GM18511 (cell line): ENCODE measurements around the gene BROX.
"Not testable (repeated sequence)": the region's sequence is repeated elsewhere in the genome, so short reads cannot be mapped to it uniquely, and the experiment has no call there.

Experiments used
- ATAC-seq: cut with Tn5 transposase; IDR thresholded peaks from one replicate; pipeline ENCODE4 v1.9.1; 2021; ENCODE audit warnings: mild to moderate bottlenecking, moderate library complexity; ENCODE audit not compliant: unreplicated experiment

The BROX gene, protein sequence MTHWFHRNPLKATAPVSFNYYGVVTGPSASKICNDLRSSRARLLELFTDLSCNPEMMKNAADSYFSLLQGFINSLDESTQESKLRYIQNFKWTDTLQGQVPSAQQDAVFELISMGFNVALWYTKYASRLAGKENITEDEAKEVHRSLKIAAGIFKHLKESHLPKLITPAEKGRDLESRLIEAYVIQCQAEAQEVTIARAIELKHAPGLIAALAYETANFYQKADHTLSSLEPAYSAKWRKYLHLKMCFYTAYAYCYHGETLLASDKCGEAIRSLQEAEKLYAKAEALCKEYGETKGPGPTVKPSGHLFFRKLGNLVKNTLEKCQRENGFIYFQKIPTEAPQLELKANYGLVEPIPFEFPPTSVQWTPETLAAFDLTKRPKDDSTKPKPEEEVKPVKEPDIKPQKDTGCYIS

GRCh38 chr1:222712253-222713090 lies at the start of gene BROX, which contains the start of gene AIDA:
Gene BROX (plus strand): TSS chr1:222712564. CDS start chr1:222715700, 3,136 bp downstream.
Gene AIDA (minus strand): TSS chr1:222712491. CDS start chr1:222712317, 174 bp downstream.
- peak; percentile 85 for ATAC-seq

GRCh38 chr1:222663431-222663934 lies 48.9 kb upstream of the BROX start:
- ATAC-seq: no peak

DNA sequence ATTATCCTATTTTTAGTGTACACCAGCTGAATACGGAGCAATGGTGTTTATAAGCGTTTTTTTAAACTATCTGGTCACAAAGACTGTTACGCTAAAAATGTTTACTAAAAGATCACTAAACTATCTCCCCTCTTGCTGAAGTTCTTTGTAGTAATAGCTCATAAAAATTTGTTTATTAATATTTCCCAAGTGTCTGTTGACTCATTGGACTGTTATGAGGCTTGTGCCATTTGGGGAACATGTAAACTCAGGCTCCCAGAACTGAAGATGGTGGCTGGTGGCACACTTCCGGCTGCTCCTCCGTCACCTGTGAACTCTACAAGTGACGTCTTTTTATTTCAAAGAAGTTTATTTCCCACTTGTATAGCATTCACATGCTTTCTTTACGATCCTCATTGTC lies 46.4 kb upstream of the BROX start:
- ATAC-seq: no peak

- ATAC-seq: not testable (repeated sequence)
These were observed 44.2 kb upstream of the BROX start for GRCh38 chr1:222668184-222668583.

GRCh38 chr1:222669107-222669506 lies 43.3 kb upstream of the BROX start:
- not testable (repeated sequence) for ATAC-seq

GRCh38 chr1:222670110-222670509 lies 42.3 kb upstream of the BROX start:
- no peak for ATAC-seq

DNA sequence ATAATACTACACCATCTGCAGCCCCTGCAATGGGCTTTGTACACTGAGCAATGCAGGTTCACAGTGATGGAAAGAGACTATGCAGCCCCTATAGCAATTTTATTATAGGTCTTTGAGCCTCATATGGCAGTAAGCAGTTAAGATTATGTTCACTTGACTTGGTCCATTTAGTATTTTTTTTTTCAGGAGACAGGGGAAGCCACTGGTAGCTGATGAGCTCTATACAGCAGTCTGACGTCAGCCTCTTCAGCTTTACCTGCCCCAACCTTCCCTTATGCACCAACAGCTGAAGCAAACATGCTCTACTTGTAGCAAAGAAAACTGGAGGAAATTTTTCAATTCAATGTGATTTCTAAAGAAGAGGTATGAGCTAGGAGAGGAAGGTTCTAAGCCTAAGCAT lies 32.3 kb upstream of the BROX start:
- ATAC-seq: no peak

DNA sequence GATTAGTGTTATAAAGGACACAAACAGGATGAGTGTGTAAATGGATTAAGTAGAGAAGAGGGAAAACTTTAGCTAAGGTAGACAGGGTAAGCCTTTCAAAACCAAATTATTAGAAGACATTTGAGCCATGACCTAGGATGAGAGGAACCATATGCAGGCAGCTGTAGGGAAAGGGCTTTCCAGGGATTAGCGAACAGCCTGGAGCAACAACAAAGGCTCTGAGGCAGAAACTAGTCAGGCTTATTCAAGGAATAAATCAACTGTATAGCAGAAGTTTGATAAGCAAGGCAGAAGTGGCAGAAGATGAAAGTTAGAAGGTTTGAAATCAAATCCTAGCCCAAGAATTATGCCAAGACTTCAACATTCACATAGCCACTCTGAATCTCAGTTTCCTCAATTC lies 21.3 kb upstream of the BROX start:
- no peak for ATAC-seq

- ATAC-seq: no peak
These were observed 17.4 kb upstream of the BROX start for GRCh38 chr1:222694927-222695326.

DNA sequence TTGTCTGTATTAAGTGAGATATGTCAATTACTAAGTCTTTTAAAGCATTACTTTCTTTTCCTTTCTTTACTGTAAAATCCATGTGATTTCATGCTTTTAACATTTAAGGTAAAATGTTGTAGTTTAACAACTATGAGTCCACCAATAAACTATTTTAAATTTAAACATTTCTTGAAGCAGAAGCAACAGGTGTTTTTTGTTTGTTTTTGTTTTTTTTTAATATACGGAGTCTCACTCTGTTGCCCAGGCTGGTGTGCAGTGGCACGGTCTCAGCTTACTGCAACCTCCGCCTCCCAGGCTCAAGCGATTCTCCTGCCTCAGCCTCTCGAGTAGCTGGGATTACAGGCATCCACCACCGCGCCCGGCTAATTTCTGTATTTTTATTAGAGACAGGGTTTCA lies 15.6 kb upstream of the BROX start:
- no peak for ATAC-seq

GRCh38 chr1:222697203-222697602 lies 15.2 kb upstream of the BROX start:
- ATAC-seq: no peak

DNA sequence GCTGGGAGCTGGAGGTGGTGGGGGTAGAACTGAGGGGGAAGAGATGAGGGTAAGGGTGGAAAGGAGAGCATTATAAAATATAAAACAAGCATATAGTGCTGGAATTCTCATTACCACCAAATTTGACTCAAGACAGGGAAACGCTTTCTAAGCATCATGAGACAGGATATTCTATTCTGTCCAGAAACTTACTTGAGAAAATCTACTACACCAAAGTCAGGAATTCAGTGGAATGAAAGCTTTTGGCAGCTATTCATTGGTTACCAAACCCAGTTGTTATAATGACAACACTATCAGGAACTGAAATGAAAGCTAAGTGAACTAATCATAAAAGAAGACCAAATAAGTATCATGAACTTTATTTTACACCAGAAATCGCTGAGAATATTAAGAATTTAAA lies 14.5 kb upstream of the BROX start:
- no peak for ATAC-seq

- no peak for ATAC-seq
These were observed 10.2 kb upstream of the BROX start for GRCh38 chr1:222702210-222702609.

DNA sequence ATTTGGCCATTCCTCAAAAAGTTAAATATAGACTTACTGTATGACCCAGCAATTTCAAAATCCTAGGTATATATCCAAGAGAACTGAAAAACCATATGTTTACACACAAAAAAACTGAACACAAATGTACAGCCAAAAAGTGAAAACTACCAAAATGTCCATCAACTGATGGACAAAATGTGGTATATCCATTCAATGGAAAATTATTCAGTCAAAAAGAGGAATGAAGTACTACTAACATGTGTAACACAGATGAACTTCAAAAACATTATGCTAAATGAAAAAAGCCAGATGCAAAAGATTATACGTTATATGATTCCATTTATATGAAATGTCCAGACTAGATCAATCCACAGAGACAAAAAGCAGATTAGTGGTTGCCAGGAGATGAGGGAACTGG lies 8.1 kb upstream of the BROX start:
- no peak for ATAC-seq

DNA sequence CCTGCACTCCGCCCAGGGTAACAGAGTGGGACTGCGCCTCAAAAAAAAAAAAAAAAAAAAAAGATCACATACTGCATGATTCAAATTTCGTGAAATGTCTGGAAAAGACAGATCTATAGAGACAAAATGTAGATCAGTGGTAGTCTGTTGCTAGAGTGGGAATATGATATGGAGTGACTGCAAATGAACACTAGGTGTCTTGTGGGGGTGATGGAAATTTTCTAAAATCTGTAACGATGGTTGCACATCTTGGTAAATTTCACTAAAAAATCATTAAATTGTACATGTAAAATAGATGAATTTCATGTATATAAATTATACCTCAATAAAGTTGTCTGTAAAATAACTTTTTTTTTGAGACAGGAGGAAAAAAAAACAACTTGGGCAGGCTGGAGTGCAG lies 5.5 kb upstream of the BROX start:
- ATAC-seq: no peak

- no peak for ATAC-seq
These were observed 2.6 kb upstream of the BROX start for GRCh38 chr1:222709700-222710153.

DNA sequence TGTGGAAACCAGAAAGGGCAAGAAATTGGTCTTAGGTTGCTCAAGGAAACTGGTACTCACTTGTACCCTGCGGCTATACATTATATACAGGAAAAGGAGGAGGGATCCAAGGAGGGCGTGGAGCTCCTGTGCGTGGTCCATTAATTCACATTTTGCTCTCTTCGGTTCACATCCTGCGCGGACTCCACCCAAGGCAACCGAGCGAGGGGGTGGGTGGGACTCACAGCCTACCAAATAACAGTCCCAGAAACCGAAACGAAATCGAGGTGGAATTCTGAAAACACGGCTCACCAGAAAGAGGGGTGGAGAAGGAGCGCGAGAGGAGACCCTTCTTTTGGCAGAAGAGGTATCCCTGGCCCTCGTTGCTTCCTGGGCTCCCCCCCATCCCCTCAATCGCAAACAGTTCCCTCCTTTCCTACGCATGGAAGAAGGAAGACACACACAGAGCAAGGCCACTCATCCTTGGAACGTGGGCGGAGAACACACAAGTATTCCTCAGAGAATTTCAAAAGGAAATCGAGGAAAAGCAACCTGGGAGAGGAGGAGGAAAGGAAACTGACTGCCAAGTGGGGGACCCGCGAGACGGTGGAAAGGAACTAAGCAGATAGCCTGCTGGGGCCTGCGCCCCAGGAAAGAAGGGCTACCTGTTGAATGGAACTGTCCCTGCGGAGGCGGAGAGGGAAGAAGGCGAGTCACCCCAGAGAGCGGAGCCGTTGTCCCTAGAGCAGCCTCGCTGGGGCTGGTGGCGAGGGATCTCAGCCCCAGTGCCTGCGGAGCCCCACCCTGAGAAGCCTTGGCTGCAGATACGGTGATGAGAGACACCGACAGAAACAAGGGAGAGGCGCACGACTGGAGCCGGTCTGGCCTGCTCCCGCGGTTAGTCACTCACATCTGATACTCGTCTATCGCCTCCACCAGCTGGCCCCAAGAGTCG lies 778 bp upstream of the BROX start:
- peak; percentile 44 for ATAC-seq

DNA sequence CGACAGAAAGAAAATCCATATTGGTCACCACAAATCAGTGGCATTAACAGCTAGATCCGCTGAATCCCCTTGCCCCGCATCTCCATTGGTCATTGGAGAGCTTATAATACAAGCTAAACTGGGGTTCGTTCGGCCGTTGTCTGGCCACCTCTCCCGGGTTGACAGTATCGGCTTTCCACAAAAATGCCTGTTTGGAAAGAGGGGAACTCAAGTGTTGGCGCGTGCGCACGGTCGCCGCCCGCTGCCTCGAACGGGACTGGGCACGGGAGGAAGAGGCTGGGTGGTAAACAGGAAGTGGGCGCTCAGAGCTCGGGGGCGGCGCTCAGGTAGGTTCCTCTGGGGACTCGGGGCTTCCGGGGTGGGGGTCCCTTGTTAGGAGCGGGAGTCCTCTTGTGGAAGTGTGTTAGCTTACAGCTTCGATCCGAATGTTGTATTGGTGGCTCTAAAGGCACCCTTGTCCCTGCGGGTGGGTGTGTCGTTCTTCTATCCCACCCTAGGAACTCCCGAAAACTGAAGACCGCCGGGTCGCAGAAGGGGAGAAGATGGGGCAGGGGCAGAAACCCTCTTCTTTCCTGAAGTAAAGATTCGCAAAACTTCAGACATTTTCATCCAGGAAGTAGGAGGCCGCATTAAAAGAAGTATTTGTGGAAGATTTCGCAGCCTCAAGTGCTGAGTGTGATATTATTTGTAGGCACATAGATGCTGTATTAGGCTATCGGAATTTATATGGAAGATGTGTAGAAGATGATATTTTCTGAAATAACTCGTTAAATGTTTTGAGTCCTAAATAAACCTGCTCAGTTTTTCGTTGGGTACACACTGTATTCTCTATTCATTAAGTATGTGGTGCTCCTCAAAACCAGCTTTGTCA lies 962 bp downstream of the BROX start:
- ATAC-seq: peak; percentile 68

- ATAC-seq: no peak
These were observed 4.0 kb downstream of the BROX start for GRCh38 chr1:222716393-222716792.

- ATAC-seq: no peak
These were observed 16.4 kb downstream of the BROX start for GRCh38 chr1:222728746-222729145.
